ENCODE results near the gene ID2.

ID2 gene

GRCh38 chr2:8648441-8649213 is 33.2 kb upstream of the ID2 start:
- DNase-seq (ENCODE audit: low read depth): no peak

GRCh38 chr2:8649718-8650117 is 32.1 kb upstream of the ID2 start:
- no peak for DNase-seq (ENCODE audit: low read depth)

- no peak for DNase-seq (ENCODE audit: low read depth)
Observed at GRCh38 chr2:8650256-8650655, 31.6 kb upstream of the ID2 start.

GRCh38 chr2:8652774-8653426 is 29.0 kb upstream of the ID2 start:
- no peak for DNase-seq (ENCODE audit: low read depth)

GRCh38 chr2:8653485-8653884 is 28.4 kb upstream of the ID2 start:
- no peak for DNase-seq (ENCODE audit: low read depth)

GRCh38 chr2:8654041-8654440 is 27.8 kb upstream of the ID2 start:
- no peak for DNase-seq (ENCODE audit: low read depth)

- DNase-seq (ENCODE audit: low read depth): no peak
Observed at GRCh38 chr2:8654483-8654882, 27.4 kb upstream of the ID2 start.

GRCh38 chr2:8656160-8656641 is 25.7 kb upstream of the ID2 start:
- no peak for DNase-seq (ENCODE audit: low read depth)

GRCh38 chr2:8656811-8657210 is 25.0 kb upstream of the ID2 start:
- DNase-seq (ENCODE audit: low read depth): no peak

GRCh38 chr2:8657423-8658062 is 24.3 kb upstream of the ID2 start:
- DNase-seq (ENCODE audit: low read depth): no peak

- DNase-seq (ENCODE audit: low read depth): no peak
Observed at GRCh38 chr2:8658064-8658862, 23.6 kb upstream of the ID2 start.

- no peak for DNase-seq (ENCODE audit: low read depth)
Observed at GRCh38 chr2:8659092-8659734, 22.6 kb upstream of the ID2 start.

GRCh38 chr2:8659735-8660492 is 21.9 kb upstream of the ID2 start:
- DNase-seq (ENCODE audit: low read depth): no peak

- DNase-seq (ENCODE audit: low read depth): no peak
Observed at GRCh38 chr2:8661235-8661634, 20.6 kb upstream of the ID2 start.

GRCh38 chr2:8661736-8662135 is 20.1 kb upstream of the ID2 start:
- DNase-seq (ENCODE audit: low read depth): no peak

GRCh38 chr2:8662239-8662879 is 19.5 kb upstream of the ID2 start:
- DNase-seq (ENCODE audit: low read depth): no peak

GRCh38 chr2:8663997-8664396 is 17.9 kb upstream of the ID2 start:
- no peak for DNase-seq (ENCODE audit: low read depth)

- DNase-seq (ENCODE audit: low read depth): no peak
Observed at GRCh38 chr2:8666581-8666980, 15.3 kb upstream of the ID2 start.

GRCh38 chr2:8667896-8668512 is 13.9 kb upstream of the ID2 start:
- DNase-seq (ENCODE audit: low read depth): no peak

GRCh38 chr2:8669157-8669817 is 12.6 kb upstream of the ID2 start:
- DNase-seq (ENCODE audit: low read depth): no peak
